GM19043 (cell line): ENCODE measurements around the gene CTF1.

Source experiments
- ATAC-seq: cut with Tn5 transposase; IDR thresholded peaks from one replicate; pipeline ENCODE4 v1.9.1; 2021; ENCODE audit warnings: low read depth; ENCODE audit not compliant: unreplicated experiment

Gene CTF1

GRCh38 chr16:30951193-30951592 is 54.8 kb downstream of the CTF1 start:
- ATAC-seq: no peak

GRCh38 chr16:30951750-30952149 is 55.3 kb downstream of the CTF1 start:
- ATAC-seq: no peak

GRCh38 chr16:30953111-30953510 is 56.7 kb downstream of the CTF1 start:
- ATAC-seq: no peak
